ENCODE results near the gene CLMN.
"Not testable (repeated sequence)": the region's sequence is repeated elsewhere in the genome, so short reads cannot be mapped to it uniquely, and the experiment has no call there.

The CLMN gene

GRCh38 chr14:95156161-95157047 is 163.3 kb downstream of the CLMN start:
- peak; percentile 37 for DNase-seq

- DNase-seq, result no peak
Measured at GRCh38 chr14:95155045-95155444, 164.7 kb downstream of the CLMN start.

- no peak for DNase-seq
Measured at GRCh38 chr14:95153866-95154265, 165.8 kb downstream of the CLMN start.

GRCh38 chr14:95151561-95151960 is 168.1 kb downstream of the CLMN start:
- DNase-seq, result no peak

- no peak for DNase-seq
Measured at GRCh38 chr14:95150910-95151309, 168.8 kb downstream of the CLMN start.

- no peak for DNase-seq
Measured at GRCh38 chr14:95149441-95149840, 170.3 kb downstream of the CLMN start.

GRCh38 chr14:95147597-95147996 is 172.1 kb downstream of the CLMN start:
- no peak for DNase-seq

- DNase-seq, result no peak
Measured at GRCh38 chr14:95146079-95146771, 173.5 kb downstream of the CLMN start.

- no peak for DNase-seq
Measured at GRCh38 chr14:95144849-95145248, 174.9 kb downstream of the CLMN start.

- DNase-seq, result no peak
Measured at GRCh38 chr14:95143808-95144620, 175.7 kb downstream of the CLMN start.

- DNase-seq, result no peak
Measured at GRCh38 chr14:95142208-95142607, 177.5 kb downstream of the CLMN start.

GRCh38 chr14:95141684-95142083 is 178.0 kb downstream of the CLMN start:
- DNase-seq, result no peak

- no peak for DNase-seq
Measured at GRCh38 chr14:95140060-95140858, 179.4 kb downstream of the CLMN start.

GRCh38 chr14:95138876-95139275 is 180.8 kb downstream of the CLMN start:
- no peak for DNase-seq

GRCh38 chr14:95138455-95138854 is 181.3 kb downstream of the CLMN start:
- DNase-seq, result not testable (repeated sequence)

- DNase-seq, result no peak
Measured at GRCh38 chr14:95137804-95138167, 181.9 kb downstream of the CLMN start.

- no peak for DNase-seq
Measured at GRCh38 chr14:95137164-95137803, 182.4 kb downstream of the CLMN start.

- no peak for DNase-seq
Measured at GRCh38 chr14:95136631-95137030, 183.1 kb downstream of the CLMN start.

- no peak for DNase-seq
Measured at GRCh38 chr14:95134304-95134933, 185.3 kb downstream of the CLMN start.

- no peak for DNase-seq
Measured at GRCh38 chr14:95133282-95133681, 186.4 kb downstream of the CLMN start.

GRCh38 chr14:95132760-95133159 is 186.9 kb downstream of the CLMN start:
- DNase-seq, result no peak

Data from 8988T (cell line).